ENCODE results near the gene SSX2IP.

- TF ChIP-seq CTCF (IDR thresholded peaks at IDR 0.05) (no peak), ZFX (IDR thresholded peaks at IDR 0.05; ENCODE audit: borderline replicate concordance) (no peak)
Measured at GRCh38 chr1:84711121-84711520, 20.9 kb upstream of the SSX2IP start.

Data from 22Rv1 (cell line).